ENCODE data around the gene KDM8. TPM values are rescaled to one million over a fixed set of nuclear protein-coding genes. Genes with fewer than 3 reads are reported as not detected.
"Not testable (repeated sequence)": the region's sequence is repeated elsewhere in the genome, so short reads cannot be mapped to it uniquely, and the experiment has no call there.

The KDM8 gene
- total and polyA plus RNA-seq, 2 donors (not counting 3 experiments of a cell fraction or from before 2014, with no cell fraction given) = 5.1 to 8.4 TPM

GRCh38 chr16:27199736-27200135 is 3.6 kb upstream of the KDM8 start:
- dilution Hi-C loops (cut with MboI; ENCODE audit: extremely low pct_ligation_motif_present, low sequenced_read_pairs) = no loop called here
- peak; percentile 37 for FAIRE-seq
- CTCF ChIA-PET = interaction anchor here (1.3 to 7.5 kb wide), 2 partner anchors 20 to 168 kb away, joined by 6 to 48 read pairs; no protein-coding TSS in a partner anchor

GRCh38 chr16:27200914-27201313 is 2.4 kb upstream of the KDM8 start:
- peaks cover 20% of the 10 kb centered on the region for H3K4me1 ChIP-seq (ENCODE audit: control insufficient read depth, extremely low read depth, insufficient read depth, low read length)
- H3K9ac ChIP-seq (replicated peaks; ENCODE audit: extremely low read depth, insufficient read depth, low read length); H3K36me3 ChIP-seq (ENCODE audit: control insufficient read depth in 2 of 2, extremely low read depth in 1 of 2, insufficient read depth in 2 of 2, low read length in 2 of 2); H2AFZ ChIP-seq (ENCODE audit: low read depth, low read length); DNase-seq (ENCODE audit: low read depth, low spot score); dilution Hi-C loops (cut with MboI; ENCODE audit: extremely low pct_ligation_motif_present, low sequenced_read_pairs); POLR2A ChIA-PET; H3K4me2 ChIP-seq (ENCODE audit: insufficient read depth, low read length); CTCF ChIA-PET; H3K4me3 ChIP-seq (replicated peaks in 1 of 3; ENCODE audit: insufficient read depth in 1 of 3, low read depth in 1 of 3, low read length in 3 of 3); BruUV-seq (replicated peaks); H3K9me3 ChIP-seq (replicated peaks; ENCODE audit: control insufficient read depth, insufficient read depth, low read length); H3K27me3 ChIP-seq (ENCODE audit: control insufficient read depth in 2 of 2, insufficient read depth in 2 of 2, low read length in 2 of 2); intact Hi-C loops (cut with micrococcal nuclease); H3K9me1 ChIP-seq (replicated peaks; ENCODE audit: control insufficient read depth, extremely low read depth, insufficient read depth, low read length); FAIRE-seq; H3K27ac ChIP-seq (ENCODE audit: insufficient read depth, low read depth, low read length); H4K20me1 ChIP-seq (replicated peaks; ENCODE audit: control insufficient read depth, extremely low read depth, insufficient read depth, low read length); H3K79me2 ChIP-seq (ENCODE audit: control insufficient read depth, insufficient read depth, low read length): not testable (repeated sequence)

More at GRCh38 chr16:27199736-27200135, 3.6 kb upstream of the KDM8 start:
- no peak for TF ChIP-seq GATA2 (IDR thresholded peaks at IDR 0.05; ENCODE audit: insufficient read depth, insufficient read length, low read depth, low read length)
- no peak for TF ChIP-seq JUN (IDR thresholded peaks at IDR 0.05; ENCODE audit: borderline replicate concordance, insufficient read depth, insufficient read length, low read depth)
- Histone ChIP-seq H3K79me2 (ENCODE audit: control insufficient read depth, insufficient read depth, low read length) (no peaks in the 10 kb centered on the region), H3K4me1 (ENCODE audit: control insufficient read depth, extremely low read depth, insufficient read depth, low read length) (peaks cover 20% of the 10 kb centered on the region), H3K9ac (replicated peaks; ENCODE audit: extremely low read depth, insufficient read depth, low read length) (no peak overlapping the region), H4K20me1 (replicated peaks; ENCODE audit: control insufficient read depth, extremely low read depth, insufficient read depth, low read length) (no peaks in the 10 kb centered on the region), H3K4me2 (ENCODE audit: insufficient read depth, low read length) (no peak overlapping the region), H3K9me1 (replicated peaks; ENCODE audit: control insufficient read depth, extremely low read depth, insufficient read depth, low read length) (no peaks in the 10 kb centered on the region), H3K27ac (ENCODE audit: insufficient read depth, low read depth, low read length) (no peak overlapping the region), H3K27me3 (ENCODE audit: control insufficient read depth in 2 of 2, insufficient read depth in 2 of 2, low read length in 2 of 2) (peaks cover 5 to 11% of the 10 kb centered on the region in 2 experiments), H3K4me3 (replicated peaks in 1 of 3; ENCODE audit: insufficient read depth in 1 of 3, low read depth in 1 of 3, low read length in 3 of 3) (no peak overlapping the region), H3K36me3 (ENCODE audit: control insufficient read depth in 2 of 2, extremely low read depth in 1 of 2, insufficient read depth in 2 of 2, low read length in 2 of 2) (no peaks in the 10 kb centered on the region), H3K9me3 (replicated peaks; ENCODE audit: control insufficient read depth, insufficient read depth, low read length) (no peaks in the 10 kb centered on the region), H2AFZ (ENCODE audit: low read depth, low read length) (no peak overlapping the region)
- intact Hi-C loops (cut with micrococcal nuclease) = no loop called here
- DNase-seq (ENCODE audit: low read depth, low spot score) = no peak
- POLR2A ChIA-PET = interaction anchor here (0.5 kb wide), 1 partner anchor 9 kb away, joined by 5 read pairs; no protein-coding TSS in a partner anchor
- no TSS peak for BruUV-seq (replicated peaks)
